NOMO-1 treated with DMSO at 0.1 percent for 48 hours (cell line): Measurements from ENCODE around the gene GATM.
"Not testable (repeated sequence)": the region's sequence is repeated elsewhere in the genome, so short reads cannot be mapped to it uniquely, and the experiment has no call there.

Experiments used
- DNase-seq: peaks from one replicate; lab custom pipeline; 2025; ENCODE audit not compliant: unreplicated experiment; lab: John Stamatoyannopoulos, UW

The GATM gene

DNA sequence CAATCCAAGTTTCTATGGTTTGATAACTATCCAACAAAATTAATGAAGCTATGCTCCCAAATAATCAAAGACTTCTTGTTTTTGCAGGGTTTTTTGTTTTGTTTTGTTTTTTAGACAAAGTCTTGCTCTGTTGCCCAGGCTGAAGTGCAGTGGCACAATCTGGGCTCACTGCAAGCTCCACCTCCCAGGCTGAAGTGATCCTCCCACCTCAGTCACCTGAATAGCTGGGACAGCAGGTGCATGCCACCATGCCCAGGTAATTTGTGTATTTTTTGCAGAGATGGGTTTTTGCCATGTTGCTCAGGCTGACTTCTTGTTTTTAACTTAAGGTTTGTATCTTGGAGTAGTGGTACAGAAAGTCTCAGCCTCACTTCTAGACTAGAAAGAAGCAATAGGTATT, 11.0 kb upstream of the GATM start:
- DNase-seq, result no peak

DNA sequence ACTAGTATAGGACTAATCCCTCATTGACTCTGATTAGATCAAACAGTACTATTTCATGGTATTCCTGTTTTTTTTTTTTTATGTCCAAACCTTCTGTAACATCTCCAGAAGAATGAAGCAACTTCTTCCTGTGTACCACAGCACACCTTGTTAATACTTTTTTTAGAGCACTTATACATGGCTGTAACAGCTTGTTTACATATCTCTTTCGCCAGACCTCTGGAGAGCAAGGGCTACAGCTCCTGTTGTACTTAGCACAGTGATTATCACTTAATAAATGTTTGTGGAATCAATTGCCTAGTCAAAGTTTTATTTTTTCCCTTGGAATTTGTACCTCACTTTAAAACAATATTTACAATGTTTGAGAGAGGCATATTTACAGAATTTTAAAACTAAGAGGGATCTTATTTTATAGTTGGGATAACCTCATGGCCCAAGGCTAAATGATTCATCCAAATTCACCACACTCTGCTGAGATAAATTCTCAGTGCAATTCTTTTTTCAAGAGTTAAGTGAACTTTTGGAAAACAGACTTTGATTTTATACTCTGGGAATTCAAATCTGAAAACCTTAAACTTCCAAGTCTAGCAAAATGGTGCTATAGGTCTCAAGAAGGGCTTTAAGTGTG, 9.2 kb upstream of the GATM start:
- no peak for DNase-seq

DNA sequence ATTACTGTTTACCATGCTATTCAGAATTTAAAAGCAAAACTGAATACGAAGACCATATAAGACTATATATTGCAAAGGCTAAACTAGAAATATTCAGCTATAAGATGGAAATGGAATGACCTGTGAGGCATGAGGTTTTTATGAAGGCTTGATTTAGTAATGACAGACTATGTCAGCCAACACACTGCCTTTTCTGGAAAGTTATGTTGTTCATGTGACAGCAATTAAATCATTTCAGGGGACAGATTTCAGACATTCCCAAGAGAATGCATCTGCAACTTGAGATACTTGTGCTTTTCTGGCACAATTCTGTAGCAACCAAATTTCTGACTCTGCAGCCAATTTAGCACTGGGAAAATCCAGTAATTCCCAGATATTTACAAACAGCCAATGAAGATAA, 8.6 kb upstream of the GATM start:
- DNase-seq, result no peak

GRCh38 chr15:45386420-45386819, 8.1 kb upstream of the GATM start:
- no peak for DNase-seq

- DNase-seq, result no peak
These were observed 7.2 kb upstream of the GATM start for GRCh38 chr15:45385590-45385989.

- DNase-seq, result no peak
These were observed 6.4 kb upstream of the GATM start for GRCh38 chr15:45384700-45385099.

- DNase-seq, result no peak
These were observed 544 bp upstream of the GATM start for GRCh38 chr15:45378913-45379262.

DNA sequence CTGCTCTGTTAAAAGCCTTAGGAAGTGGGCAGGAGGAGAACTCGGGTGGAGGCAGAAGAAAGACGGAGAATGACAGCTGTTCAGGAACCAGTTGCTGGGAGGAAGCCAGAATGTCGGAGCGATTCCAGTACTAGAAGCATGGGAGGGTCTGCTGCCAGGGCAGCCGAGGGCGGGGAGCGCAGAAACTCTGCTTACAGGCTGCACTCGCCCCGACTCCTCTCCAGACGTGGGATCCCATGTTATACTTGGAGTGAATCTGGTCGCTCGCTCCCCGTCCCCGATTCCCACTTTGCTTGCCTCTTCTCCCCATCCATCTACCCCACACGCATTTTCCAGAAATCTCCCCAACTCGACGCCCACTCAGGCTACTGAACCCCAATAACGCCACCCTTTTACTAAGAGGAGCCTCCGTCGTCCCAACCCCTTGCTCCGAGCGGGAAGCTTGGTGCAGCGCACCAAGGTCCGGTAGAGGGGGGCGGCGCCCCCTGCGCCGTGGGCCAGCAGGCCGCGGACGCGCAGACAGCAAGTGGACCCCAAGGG, 665 bp downstream of the GATM start:
- no peak for DNase-seq

DNA sequence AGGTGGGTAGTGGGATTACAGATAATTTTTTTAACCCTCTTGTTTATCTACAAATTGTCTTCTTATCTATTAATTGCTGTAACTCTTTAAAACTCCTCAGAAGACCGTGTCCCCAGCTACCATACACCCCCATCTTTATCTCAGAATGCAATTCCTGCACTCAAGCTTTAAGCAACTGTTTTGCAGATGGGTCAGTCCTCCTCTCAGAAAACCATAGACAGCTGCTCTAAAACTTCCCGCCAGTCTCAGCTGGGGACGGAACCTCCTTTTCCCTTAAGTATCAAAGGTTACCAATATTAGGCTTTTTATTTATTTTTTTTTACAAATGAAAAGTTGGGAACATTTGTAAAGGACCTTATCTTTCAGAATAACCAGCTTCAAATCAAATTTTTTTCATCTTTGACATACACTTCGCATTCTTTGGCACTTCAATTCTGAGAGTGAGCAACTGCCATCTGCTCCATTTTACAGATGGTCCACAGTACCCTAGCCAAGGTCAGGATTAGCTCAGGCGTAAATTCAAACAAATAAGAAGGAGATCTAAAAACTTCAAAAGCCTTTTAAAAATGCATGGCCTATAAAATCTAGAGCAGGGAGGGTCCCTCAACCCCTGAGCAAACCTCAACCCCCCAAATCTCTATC, 1.3 kb downstream of the GATM start:
- DNase-seq, result no peak

DNA sequence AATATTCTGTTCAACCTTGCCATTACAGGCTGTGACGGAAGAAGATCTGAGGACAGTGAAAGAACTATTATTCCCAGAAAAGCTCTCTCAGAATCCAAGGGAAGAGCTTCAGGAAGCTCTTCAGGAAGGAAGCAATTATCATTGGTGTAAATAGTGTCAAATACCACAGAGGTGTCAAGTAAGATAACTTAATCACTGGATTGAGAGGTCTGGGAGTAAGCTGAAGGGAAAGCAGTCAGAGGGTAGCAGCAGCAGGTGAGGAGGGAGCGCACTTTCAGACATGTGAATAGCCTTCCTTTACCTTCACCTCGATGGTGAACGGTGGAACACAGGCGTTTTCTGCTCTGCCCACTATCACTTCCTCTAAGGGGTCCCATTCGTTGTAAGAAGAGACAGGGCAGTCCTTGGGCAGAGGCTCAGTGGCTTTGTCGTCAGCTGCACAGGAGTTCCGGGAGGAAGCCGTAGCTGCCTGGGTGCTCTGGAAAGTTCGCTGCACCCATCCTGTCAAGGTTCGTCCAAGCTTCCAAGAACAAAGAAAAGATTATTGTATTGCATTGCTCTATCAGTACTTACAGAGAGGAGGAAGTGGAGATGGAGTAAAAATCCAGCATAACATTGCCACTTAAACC, 1.9 kb downstream of the GATM start:
- no peak for DNase-seq

- DNase-seq, result no peak
These were observed 2.5 kb downstream of the GATM start for GRCh38 chr15:45375836-45376235.

- DNase-seq, result no peak
These were observed 4.4 kb downstream of the GATM start for GRCh38 chr15:45373976-45374375.

DNA sequence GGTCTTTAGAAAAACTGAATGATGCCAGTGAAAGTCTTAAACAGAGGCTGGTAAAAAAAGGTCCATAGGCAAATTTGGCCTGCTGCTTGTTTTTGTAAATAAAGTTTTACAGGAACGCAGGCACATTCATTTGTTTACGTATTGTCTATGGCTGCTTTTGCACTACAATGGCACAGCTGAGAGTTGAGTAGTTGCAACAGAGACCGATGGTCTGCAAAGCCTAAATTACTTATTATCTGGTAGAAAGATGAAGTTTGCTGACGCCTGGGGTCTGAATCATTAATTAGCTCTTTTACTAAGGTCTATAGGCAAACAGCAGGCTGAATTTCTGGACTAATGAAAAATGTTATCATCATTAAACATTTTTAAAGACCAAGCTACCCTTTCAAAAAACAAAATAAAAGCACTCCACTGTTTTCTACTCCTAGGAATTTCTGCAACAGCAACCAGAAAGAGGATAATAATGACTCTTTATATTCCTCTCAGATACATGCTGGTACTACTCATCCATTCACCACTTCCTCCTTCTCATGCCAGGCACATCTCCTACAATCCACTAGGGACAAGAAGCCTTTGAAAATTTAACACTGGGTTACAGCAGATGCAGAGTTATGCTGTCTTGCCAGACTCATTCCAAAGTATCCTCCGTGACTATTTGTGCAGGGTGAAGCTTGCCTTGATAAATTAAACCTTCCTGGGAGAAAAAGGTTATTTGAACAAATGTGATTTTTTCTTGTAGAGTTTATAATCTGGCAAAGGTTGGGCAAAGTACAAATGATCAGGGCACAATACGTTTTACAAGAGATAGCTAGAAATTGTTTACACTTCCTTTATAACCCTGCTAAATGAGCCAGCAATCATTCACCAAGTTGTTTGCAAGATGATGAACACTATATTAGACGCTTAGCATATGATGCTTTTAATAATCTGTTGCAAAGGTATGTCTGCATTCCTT, 6.0 kb downstream of the GATM start:
- peak; percentile 3 for DNase-seq

GRCh38 chr15:45371546-45371945, 6.8 kb downstream of the GATM start:
- no peak for DNase-seq

GRCh38 chr15:45370042-45370441, 8.3 kb downstream of the GATM start:
- DNase-seq, result not testable (repeated sequence)

- DNase-seq, result not testable (repeated sequence)
These were observed 11.1 kb downstream of the GATM start for GRCh38 chr15:45367222-45367621.

GRCh38 chr15:45364271-45364670, 14.1 kb downstream of the GATM start:
- no peak for DNase-seq

- DNase-seq, result no peak
These were observed 14.5 kb downstream of the GATM start for GRCh38 chr15:45363801-45364200.

GRCh38 chr15:45363334-45363733, 15.0 kb downstream of the GATM start:
- no peak for DNase-seq

GRCh38 chr15:45362419-45362818, 15.9 kb downstream of the GATM start:
- no peak for DNase-seq

DNA sequence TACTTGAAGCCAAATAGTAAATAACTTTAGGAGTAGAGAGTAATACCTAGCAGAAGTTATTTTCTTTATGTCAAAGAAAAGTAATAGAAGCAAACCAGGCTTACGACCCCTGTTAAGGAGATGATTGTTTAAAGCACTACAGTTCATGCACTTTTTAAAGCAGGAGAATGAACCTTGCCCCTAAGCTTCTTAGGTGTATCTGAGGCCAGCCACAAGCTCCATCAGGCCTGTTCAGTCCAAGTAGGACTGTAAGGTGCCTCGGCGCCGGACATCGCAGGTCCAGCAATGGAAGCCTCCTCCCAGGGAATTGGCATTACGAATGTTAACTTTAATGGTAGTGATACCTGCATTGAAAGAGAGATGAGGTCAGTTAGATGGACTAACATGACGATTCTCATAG, 16.5 kb downstream of the GATM start:
- DNase-seq, result no peak
